Measurements from ENCODE around the gene ABHD13. TPM values are rescaled to one million over a fixed set of nuclear protein-coding genes. Genes with fewer than 3 reads are reported as not detected.
"Not testable (repeated sequence)": the region's sequence is repeated elsewhere in the genome, so short reads cannot be mapped to it uniquely, and the experiment has no call there.

The ABHD13 gene
- polyA plus RNA-seq, 5 donors: 10.5 to 17.9 (median 14.2) TPM

DNA sequence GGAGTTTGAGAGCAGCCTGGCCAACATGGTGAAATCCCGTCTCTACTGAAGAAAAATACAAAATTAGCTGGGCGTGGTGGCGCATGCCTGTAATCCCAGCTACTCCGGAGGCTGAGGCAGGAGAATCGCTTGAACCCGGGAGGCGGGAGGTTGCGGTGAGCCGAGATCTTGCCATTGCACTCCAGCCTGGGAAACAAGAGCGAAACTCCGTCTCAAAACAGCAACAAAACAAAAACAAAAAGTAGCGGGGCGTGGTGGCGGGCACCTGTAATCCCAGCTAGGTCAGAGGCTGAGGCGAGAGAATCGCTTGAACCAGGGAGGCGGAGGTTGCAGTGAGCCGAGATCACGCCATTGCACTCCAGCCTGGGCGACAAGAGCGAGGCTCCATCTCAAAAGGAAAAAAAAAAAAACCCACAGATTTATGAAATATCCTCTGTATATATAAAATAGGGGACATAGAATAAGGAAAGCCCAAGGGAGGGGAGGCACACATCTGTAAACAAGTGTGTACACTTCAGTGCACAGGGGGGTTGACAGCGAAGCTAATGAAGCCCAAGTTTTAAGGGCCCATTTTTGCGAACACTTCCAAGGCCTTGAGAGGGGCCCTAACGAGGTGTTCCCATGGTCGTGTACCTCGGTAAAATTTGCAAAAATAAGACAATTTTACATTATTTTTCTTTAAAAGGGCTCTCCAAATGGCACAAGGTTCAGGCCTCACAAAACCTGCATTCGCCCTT lies 717 bp upstream of the ABHD13 start:
- DNase-seq: not testable (repeated sequence)

DNA sequence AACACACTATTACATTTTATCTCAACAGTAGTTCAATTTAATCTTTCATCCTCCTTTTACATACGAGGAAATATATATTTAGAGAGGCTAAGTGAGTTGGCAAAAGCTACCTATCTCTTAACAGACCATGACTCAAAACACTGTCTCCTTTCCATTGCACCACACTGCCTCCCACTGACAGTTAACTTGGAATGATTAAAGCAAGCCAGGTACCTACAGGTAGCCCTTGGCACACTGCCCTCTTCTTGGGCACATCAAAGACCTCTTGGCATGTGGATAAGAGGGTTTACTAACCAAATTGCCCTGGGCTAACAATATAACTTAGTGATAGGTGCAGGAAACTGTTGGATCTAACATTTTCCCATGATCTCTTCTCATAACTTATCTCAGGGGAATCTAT lies 1.8 kb downstream of the ABHD13 start:
- no peak for DNase-seq

DNA sequence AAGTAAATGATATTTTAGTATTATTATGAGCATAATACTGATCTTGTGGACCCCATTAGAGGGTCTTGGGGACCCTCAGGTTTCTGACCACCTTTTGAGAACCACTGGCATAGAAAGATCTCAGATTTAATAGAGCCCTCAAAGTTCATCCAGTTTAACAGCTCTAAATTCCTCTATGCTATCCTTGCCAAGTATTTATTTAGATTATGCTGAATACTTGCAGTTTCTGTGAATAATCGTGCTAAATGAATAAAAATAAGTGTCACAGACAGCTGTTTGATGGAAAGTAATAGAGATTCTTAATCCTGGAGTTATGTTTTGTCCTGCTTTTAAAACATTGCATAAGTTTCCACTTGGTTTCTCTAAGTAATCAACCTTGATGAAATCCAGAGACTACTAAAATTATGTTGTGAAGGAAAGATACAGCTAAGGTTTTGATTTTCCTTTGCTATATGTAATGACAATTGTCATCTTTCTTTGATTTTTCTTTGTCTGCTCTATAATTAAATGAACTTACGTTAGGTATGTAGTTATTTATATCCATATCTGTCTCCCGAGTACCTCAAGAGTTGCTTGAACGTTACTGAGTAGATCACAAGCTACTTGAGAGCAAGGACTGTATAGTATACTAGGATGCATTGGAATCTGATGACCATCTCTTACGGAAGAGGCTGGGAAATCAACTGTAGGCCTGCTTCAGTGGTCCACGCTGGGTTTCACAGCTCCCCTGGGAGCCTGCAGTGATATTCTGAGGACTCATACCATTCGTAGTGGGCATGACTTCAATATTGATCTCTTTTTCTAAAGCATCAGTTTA lies 5.7 kb downstream of the ABHD13 start:
- DNase-seq: no peak

DNA sequence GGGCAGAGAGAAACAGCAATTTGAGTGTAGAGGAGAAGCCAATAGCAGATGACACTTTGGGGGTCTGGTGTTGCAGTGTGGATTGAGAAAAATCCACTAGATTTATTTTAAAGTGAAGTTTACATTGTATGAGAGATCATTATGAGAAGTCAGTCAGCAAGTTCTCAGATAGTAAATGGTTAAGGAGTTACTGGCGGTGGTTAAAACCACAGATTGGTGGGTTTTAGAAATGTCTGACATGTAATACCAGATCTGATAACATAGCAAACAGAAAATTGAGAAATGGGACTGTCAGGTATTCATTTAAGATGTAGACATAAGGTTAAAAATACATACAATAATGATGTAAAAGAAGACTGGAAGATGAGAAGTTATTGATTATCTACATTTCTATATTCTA lies 7.2 kb downstream of the ABHD13 start:
- no peak for DNase-seq

DNA sequence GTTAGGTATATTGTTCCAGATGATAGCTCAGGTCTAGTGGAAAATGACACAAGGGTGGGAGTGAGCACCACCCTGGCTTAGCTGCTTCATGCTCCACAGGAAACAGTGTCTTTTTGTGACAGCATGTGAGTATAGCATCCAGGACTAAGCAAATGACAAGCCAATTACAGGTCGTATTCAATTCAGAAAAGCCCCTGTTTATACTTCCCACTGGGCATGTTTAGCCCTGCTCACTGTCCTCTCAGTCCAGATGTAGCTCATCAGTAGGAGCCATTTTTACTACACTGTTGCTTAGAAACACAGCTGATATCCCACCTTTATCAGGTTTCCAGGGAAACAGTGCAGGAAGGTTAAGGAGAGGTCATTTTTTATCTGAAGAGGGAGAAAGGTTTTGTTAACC lies 8.0 kb downstream of the ABHD13 start:
- DNase-seq: no peak

DNA sequence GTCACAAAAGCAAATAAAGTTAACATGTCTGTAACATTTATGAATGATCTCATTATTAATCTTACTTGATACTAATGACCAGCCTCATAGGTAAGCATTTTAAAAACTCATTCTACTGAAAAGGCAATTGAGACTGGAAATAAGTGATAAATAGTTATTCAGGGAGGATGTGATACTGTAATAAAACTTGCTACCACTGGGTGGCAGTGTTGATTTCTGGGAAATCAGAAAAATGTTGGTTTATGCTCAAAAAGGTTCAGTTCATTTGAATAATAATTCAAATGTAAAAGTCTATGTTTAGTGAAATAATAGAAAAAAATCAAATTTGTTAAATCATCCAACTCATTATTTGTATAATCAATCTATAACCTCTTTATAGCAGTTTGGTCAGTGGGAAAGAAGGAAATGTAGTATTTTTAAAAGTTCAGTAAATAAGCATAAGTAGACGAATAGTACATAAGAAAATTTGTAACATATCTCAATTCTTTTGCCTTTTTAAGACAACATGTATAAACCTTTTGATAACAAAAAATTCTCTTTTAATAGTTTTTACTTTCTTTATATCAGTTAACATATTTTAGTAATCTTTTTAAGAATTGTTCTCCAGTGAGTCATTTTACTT lies 9.6 kb downstream of the ABHD13 start:
- peak in 1 of 2 donors; percentile 38 for DNase-seq

DNA sequence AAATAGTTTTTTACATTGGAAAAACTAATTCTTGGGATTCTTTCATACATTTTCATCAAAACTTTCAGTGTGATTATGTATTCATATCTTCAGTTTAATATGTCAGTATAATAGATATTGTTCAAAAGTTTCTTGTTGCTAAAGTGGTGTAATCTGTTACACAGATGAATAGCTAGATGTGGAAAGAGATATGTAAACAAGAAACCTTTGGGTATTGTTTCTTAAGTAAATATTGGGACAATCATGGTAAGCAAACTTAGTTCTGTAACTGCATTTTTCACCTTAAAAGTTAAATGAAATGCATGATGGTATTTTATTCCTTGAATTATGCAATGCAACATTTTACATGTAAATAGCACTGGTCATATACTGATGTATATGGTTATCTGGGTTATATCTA lies 12.2 kb downstream of the ABHD13 start:
- DNase-seq: no peak

DNA sequence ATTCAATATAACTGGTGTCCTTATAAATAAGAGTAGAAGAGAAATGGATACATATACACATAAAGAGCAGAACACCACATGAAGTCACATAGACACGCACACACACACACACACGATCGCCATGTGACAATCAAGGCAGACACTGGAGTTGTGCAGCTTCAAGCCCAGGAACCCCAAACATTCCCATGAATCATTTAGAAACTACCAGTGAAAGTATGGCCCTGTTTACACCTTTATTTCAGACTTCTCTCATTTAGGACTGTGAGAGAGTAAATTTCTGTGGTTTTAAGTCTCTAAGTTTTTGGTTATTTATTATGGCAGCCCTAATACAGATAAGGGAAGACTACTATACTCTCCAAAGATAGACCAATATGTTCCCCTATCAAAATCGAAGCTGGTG lies 31.0 kb downstream of the ABHD13 start:
- DNase-seq: no peak

DNA sequence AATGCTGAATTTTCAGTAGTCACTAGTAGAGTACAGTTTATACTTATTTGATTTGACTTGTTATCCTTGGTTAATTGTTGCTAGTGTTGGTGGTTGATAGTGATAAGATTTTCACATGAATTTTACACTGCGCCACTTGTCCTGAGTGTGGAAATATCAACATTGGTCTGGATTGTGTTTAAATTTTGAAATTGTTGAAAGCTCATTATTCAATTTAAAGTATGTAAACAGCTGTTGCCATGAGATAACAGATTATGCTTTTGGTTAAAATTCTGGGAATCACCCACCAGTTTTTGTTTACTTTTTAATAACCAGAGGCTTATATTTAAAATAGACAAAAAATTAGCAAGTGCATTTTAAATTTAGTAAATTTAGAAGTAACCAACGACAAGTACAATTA lies 39.1 kb downstream of the ABHD13 start:
- no peak for DNase-seq

DNA sequence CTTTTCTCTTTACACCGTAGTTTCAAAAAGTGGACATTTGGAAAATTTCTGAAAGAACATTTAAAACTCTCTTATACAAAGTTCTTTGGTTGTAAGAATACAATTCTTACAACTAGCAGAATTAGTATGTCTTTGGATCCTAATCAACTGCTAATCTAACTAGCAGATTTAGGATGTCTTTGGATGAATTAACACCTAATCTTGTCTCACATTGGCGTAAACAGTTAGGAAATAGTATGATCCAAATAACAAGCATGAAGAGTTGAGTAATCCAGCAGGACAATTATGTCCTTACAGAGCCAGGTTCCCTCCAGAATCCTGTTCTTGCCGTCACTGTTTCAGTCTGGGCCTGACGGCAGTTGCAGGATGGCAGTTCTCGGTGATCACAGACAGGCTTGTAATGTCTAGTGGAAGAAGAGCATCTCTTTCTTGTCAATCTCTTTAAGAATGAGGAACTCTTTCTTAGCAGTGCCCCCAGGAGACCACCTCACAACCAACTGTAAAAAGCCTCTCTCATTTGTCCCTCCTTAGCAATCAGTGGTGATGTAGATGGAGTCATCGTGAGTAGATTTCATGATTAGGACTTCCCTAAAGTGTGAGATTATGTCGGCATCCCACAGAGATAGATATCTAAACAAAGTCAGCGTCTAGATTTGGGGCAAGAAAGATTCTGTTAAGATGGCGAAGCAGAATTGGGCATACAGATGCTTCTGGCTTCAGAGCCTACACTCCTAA lies 45.6 kb downstream of the ABHD13 start:
- DNase-seq: peak; percentile 83 to 87

DNA sequence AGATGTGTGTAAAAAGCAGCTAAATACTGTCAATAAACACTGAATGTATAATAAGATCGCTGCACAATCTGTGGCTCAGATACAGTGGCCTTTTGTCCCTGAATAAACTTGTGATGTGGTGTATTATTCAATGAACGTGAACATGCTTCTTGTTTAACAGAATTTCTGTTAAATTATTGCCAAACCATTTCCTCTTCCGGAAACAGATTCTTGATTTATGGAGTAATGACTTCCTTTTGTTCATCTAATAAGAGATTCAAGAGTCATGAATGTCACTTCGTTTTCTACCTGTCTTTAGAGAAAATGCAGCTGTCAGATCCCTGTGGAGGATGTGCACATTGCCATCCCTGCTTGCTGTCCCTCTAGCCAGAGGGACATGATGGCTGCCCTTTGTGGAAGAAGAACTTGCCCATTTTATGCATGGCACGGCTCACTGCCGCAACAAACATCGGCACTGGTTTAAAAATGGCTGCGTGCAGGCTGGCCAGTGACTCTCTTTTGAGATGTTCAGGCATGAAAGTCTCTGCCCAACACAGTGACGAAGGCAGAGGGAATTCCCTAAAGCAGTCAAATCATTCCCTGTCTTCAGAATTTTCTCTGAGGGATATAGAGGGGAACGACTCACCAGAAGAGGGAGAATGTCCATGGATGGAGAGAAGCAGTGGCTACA lies 48.3 kb downstream of the ABHD13 start:
- no peak for DNase-seq

DNA sequence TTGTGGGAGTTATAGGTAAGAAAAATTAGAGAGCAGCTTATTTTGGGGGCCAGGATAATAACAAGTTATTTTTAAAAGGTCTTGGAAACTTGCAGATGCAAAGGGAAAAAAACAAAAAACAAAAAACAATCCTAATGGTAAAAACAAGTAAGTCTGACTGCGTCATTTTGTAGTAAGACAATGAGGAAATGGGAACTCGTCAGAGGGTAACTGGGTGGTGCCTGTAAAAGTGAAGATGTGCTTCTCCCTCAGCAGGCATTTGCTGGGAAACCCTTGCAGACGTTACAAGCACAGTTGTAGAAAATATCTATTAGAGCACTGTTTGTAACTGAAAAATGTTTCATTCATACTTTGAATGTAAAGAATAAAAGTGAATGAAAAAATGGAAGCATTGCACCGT lies 49.2 kb downstream of the ABHD13 start:
- DNase-seq: no peak

DNA sequence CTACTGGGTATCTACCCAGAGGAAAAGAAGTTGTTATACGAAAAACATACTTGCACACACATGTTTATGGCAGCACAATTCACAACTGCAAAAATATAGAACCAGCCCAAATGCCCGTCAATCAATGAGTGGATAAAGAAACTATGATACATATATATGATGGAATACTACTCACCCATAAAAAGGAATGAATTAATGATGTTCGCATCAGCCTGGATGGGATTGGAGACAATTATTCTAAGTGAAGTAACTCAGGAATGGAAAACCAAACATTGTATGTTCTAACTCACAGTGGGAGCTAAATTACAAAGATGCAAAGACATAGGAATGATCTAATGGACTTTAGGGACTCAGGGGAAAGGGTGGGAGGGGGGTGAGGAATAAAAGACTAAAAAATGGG lies 49.7 kb downstream of the ABHD13 start:
- not testable (repeated sequence) for DNase-seq

DNA sequence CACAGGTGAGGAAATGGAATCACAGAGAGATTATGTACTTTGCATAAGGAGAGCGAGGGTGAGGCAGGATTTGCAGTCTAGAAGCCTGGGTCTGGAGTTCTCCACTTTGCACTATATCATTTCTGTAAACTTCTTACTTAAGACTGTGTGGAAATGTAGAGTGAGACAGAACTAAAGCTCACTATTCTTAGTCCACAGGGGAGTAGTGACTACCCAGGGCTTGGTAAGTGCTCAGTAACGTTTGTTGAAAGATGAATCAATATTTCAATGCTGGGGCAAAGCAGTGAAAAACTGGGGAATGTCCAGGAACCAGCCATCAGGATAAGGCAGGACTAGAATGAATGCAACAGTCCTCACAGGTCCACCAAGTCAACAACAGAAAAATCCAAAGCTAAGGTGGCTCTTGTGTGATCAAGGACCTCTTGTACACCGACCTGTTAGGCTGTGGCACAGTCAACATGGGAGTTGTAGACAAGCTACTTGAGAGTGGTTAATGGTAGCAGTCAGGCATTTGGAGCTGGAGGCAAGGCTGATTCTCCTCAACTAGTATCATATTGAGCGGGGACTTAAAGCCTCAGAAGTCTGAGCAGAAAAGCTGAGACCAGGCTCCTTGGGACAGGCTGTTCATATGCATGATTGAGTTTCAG lies 50.4 kb downstream of the ABHD13 start:
- no peak for DNase-seq

DNA sequence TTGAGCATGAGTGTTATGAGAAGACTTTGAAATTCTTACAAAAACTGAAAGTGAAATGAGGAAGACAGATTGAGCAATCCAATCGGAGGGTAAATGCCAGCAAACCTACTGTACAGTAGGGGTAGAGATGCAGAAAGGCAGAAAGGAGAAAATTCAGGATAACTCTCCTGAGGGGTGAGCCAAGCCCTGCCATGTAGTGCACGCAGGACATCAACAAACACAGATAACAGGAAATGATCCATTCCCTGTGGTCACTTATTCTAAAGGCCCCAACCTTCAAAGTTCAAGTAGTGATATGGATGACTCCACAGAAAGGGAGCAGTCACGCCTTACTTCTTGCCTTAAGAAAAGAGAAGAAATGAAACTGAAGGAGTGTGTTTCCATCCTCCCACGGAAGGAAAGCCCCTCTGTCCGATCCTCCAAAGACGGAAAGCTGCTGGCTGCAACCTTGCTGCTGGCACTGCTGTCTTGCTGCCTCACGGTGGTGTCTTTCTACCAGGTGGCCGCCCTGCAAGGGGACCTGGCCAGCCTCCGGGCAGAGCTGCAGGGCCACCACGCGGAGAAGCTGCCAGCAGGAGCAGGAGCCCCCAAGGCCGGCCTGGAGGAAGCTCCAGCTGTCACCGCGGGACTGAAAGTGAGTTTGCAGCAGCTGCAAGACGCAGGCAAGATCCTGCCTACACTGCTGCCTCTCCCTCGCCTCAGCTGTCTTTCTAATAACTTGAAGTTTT lies 51.6 kb downstream of the ABHD13 start, which contains the start of gene TNFSF13B:
TSS of gene TNFSF13B (plus strand) at position 118 of the 728 bp plus-strand sequence. CDS start at position 296, 178 bp downstream.
- DNase-seq: peak; percentile 28 to 40

DNA sequence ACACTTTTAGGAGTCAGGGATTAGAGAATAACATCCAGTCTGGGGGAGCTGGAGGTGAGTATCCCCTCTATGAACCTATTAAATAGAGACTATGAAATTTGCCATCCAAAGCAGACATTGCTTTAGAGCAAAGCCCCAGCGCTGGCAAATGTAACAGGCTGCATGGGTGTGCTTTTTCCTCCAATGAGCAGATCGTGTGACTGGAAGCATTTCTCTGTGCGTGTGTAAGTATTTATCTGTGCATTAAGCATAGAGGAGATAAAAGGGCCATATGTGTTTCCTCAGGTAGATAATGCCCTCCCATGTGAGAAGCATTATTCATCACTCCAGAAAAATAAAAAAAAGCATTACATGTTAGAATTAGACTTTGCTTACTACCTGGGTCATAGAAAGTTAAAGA lies 52.2 kb downstream of the ABHD13 start:
- DNase-seq: no peak

DNA sequence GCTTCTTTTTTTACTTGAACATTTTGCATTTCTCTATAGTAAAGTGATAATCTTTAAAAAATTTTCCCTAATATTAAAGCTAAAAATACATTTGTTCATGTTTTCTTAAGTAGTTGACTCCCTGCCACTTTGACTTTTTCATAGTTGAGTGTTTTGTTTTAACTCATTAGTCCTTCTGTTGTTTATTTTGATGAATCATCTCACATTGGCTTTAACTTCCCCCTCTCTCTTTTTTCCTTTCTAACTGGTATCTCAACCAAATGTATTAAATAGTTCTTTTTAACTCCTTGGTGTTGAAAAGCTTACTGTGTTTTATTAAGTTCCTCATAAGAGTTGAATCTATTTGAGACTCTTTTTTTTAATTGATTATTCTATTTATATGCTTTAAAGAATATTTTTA lies 54.1 kb downstream of the ABHD13 start:
- DNase-seq: no peak

DNA sequence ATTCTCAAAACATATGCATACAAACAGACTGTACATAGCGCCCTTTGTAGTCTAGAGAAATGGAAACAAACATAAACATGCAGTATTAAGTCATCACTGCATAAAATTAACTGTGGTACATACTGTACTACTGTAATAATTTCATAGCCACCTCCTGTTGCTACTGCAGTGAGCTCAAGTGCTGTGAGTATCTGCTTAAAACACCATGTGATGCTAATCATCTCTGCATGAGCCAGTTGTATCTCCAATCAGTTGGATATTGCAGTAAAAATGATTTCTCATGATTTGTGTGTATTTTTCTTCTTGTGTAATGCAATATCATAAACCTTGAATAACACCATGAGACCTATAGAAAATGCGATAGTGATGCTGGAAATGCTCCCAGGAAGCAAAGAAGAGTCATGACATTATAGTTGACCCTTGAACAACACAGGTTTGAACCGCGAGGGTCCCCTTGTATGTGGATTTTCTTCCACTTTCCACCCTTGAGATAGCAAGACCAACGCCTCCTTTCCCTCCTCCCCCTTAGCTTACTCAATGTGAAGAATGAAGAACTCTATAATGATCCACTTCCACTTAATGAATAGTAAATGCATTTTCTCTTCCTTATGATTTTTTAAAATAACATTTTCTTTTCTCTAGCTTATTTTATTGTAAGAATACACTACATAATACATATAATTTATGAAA lies 55.4 kb downstream of the ABHD13 start:
- DNase-seq: no peak

DNA sequence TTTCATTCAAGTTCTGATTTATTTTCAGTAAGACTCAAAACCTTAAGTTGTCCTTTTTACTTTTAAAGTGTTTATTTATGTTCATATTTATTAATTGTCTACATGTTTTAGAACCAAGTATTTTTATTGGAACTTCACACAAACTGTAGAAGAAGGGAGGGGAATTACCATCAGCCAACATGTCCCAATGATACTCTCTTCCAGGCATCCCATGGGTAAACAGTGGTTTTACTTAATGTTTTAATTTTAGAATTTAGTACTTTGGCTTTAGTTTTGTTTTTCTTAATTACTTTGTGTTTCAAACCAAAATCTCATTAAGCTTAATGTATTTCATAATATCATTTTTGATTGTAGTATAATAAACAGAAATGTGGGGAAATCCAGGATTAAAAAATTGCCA lies 56.5 kb downstream of the ABHD13 start:
- no peak for DNase-seq

DNA sequence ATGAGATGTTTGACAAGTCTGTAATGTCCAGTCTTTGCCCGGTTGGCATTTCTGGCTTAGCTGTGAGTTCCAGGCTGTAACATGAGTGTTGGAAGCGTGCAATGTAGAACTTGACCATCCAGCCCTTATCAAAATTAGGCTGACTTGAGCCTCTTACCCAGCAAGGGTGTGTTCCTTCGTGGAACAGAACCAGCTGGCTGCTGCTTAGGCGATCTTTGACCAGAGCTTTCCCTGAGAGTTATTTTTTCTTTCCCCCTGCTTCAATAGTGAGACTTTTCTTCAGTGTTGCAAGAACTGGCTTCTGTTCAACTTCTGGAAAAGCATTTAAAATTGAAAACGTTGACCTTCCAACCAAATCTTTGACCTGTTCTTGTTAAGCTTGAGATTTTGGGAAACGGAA lies 57.9 kb downstream of the ABHD13 start:
- DNase-seq: peak; percentile 48 to 54
